H1 (cell line): ENCODE data around the gene CPT2.

Source experiments
- ATF2 ChIP-seq: IDR thresholded peaks from 2 replicates; pipeline ENCODE4 v1.6.1; 2012; ENCODE audit warnings: low read length, inconsistent platforms
- CTCF ChIP-seq, 3 experiments: IDR thresholded peaks; 1 replicate in 2 of 3; 2 replicates in 1 of 3; pipeline versions ENCODE4 v1.5.1 to v1.6.1; 2011; ENCODE audit warnings: low read length in 3 of 3, mild to moderate bottlenecking in 3 of 3, inconsistent platforms in 2 of 3, low read depth in 1 of 3, moderate library complexity in 1 of 3; ENCODE audit not compliant: insufficient read depth in 1 of 3; ENCODE audit errors: control extremely low read depth in 1 of 3
- E2F6 ChIP-seq: IDR thresholded peaks from 2 replicates; pipeline ENCODE4 v1.6.1; 2012; ENCODE audit warnings: inconsistent platforms
- EGR1 ChIP-seq: IDR thresholded peaks from 2 replicates; pipeline ENCODE4 v1.6.1; 2011; ENCODE audit warnings: low read depth, low read length, borderline replicate concordance
- EP300 ChIP-seq, 2 experiments: IDR thresholded peaks; 1 replicate in 1 of 2; 2 replicates in 1 of 2; pipeline ENCODE4 v1.6.1; 2011 to 2012; ENCODE audit warnings: low read depth in 2 of 2, low read length in 2 of 2, mild to moderate bottlenecking in 2 of 2, borderline replicate concordance in 1 of 2, inconsistent platforms in 1 of 2, moderate library complexity in 1 of 2
- POLR2A ChIP-seq, 2 experiments: IDR thresholded peaks; 1 replicate in 1 of 2; 2 replicates in 1 of 2; pipeline ENCODE4 v1.6.1; 2011; ENCODE audit warnings: low read depth in 2 of 2, low read length in 2 of 2, mild to moderate bottlenecking in 2 of 2; ENCODE audit errors: control extremely low read depth in 1 of 2
- RAD21 ChIP-seq, 2 experiments: IDR thresholded peaks in 1 of 2; conservative IDR thresholded peaks in 1 of 2; 2 replicates each; pipeline ENCODE4 v1.6.1; 2011; ENCODE audit warnings: low read depth in 2 of 2, low read length in 2 of 2, improper control_type of control experiment in 1 of 2, inconsistent platforms in 1 of 2, mild to moderate bottlenecking in 1 of 2, moderate library complexity in 1 of 2
- SUZ12 ChIP-seq: fragments of 200-600 bp; sonication (generic); IDR thresholded peaks from 2 replicates; pipeline ENCODE4 v1.6.1; 2012; ENCODE audit warnings: mild to moderate bottlenecking, inconsistent platforms, low read length, moderate library complexity, mixed read lengths
- YY1 ChIP-seq: IDR thresholded peaks from 2 replicates; pipeline ENCODE4 v1.6.1; 2011; ENCODE audit warnings: low read depth, mild to moderate bottlenecking, low read length

- TF ChIP-seq CTCF (IDR thresholded peaks at IDR 0.05; ENCODE audit: control extremely low read depth in 1 of 3, insufficient read depth in 1 of 3, low read depth in 1 of 3, low read length in 3 of 3) (no peak), E2F6 (no peak), ATF2 (no peak), EP300 (IDR thresholded peaks at IDR 0.05; ENCODE audit: borderline replicate concordance in 1 of 2, low read depth in 2 of 2, low read length in 2 of 2) (no peak), YY1 (no peak), EGR1 (no peak), POLR2A (IDR thresholded peaks at IDR 0.05; ENCODE audit: control extremely low read depth in 1 of 2, low read depth in 2 of 2, low read length in 2 of 2) (no peak), SUZ12 (no peak), RAD21 (IDR thresholded peaks at IDR 0.05 in 1 of 2, conservative IDR thresholded peaks at IDR 0.05 in 1 of 2; ENCODE audit: low read depth in 2 of 2, low read length in 2 of 2) (no peak)
These were observed 35.7 kb upstream of the CPT2 start for GRCh38 chr1:53160924-53161378.
